ENCODE data around the gene DHX29. TPM values are rescaled to one million over a fixed set of nuclear protein-coding genes. Genes with fewer than 3 reads are reported as not detected.

DHX29 gene
- total and polyA plus RNA-seq, 2 donors (not counting 1 experiment from before 2014, with no cell fraction given): 8.1 to 38.5 TPM

- Histone ChIP-seq H3K9ac (ENCODE audit: insufficient read depth, low read length) (no peak overlapping the region), H3K4me3 (replicated peaks in 1 of 4; ENCODE audit: control extremely low read depth in 1 of 4, insufficient read depth in 1 of 4, low read depth in 3 of 4, low read length in 4 of 4) (no peak overlapping the region), H2AFZ (ENCODE audit: low read length) (no peak overlapping the region), H3K4me1 (ENCODE audit: control insufficient read depth, extremely low read depth, insufficient read depth, low read length) (no peaks in the 10 kb centered on the region), H3K9me3 (ENCODE audit: control insufficient read depth, insufficient read depth, low read depth, low read length) (no peaks in the 10 kb centered on the region), H4K20me1 (ENCODE audit: control insufficient read depth, extremely low read depth, insufficient read depth, low read length) (no peaks in the 10 kb centered on the region), H3K79me2 (ENCODE audit: control insufficient read depth, insufficient read depth, low read length) (peaks cover 14% of the 10 kb centered on the region), H3K27me3 (ENCODE audit: control insufficient read depth, insufficient read depth, low read length) (no peaks in the 10 kb centered on the region), H3K36me3 (ENCODE audit: control insufficient read depth, insufficient read depth, low read length) (no peaks in the 10 kb centered on the region), H3K27ac (ENCODE audit: insufficient read depth, low read length) (no peak overlapping the region), H3K4me2 (ENCODE audit: extremely low read depth, insufficient read depth, low read length) (no peak overlapping the region)
- no peak for DNase-seq (ENCODE audit: low read depth in 2 of 2)
- TF ChIP-seq CTCF (conservative IDR thresholded peaks at IDR 0.05 in 1 of 2, IDR thresholded peaks at IDR 0.05 in 1 of 2; ENCODE audit: low read depth in 1 of 2, low read length in 2 of 2) (no peak), EZH2 (IDR thresholded peaks at IDR 0.05; ENCODE audit: low read length, missing control alignments) (no peak)
These were observed 18.1 kb upstream of the DHX29 start for GRCh38 chr5:55325621-55326020.

GRCh38 chr5:55324815-55325418 lies 17.4 kb upstream of the DHX29 start:
- DNase-seq (ENCODE audit: low read depth in 2 of 2): peak; percentile 51 to 74
- H3K27ac ChIP-seq (ENCODE audit: insufficient read depth, low read length): no peak overlapping the region
- H3K4me1 ChIP-seq (ENCODE audit: control insufficient read depth, extremely low read depth, insufficient read depth, low read length): no peaks in the 10 kb centered on the region
- TF ChIP-seq EZH2 (IDR thresholded peaks at IDR 0.05; ENCODE audit: low read length, missing control alignments): no peak
- TF ChIP-seq CTCF (conservative IDR thresholded peaks at IDR 0.05 in 1 of 2, IDR thresholded peaks at IDR 0.05 in 1 of 2; ENCODE audit: low read depth in 1 of 2, low read length in 2 of 2): peak; percentile 36 to 69
- no peaks in the 10 kb centered on the region for H3K27me3 ChIP-seq (ENCODE audit: control insufficient read depth, insufficient read depth, low read length)
- H3K4me3 ChIP-seq (replicated peaks in 1 of 4; ENCODE audit: control extremely low read depth in 1 of 4, insufficient read depth in 1 of 4, low read depth in 3 of 4, low read length in 4 of 4): no peak overlapping the region
- no peaks in the 10 kb centered on the region for H3K36me3 ChIP-seq (ENCODE audit: control insufficient read depth, insufficient read depth, low read length)
- peaks cover 15% of the 10 kb centered on the region for H3K79me2 ChIP-seq (ENCODE audit: control insufficient read depth, insufficient read depth, low read length)
- no peak overlapping the region for H3K9ac ChIP-seq (ENCODE audit: insufficient read depth, low read length)
- no peak overlapping the region for H2AFZ ChIP-seq (ENCODE audit: low read length)
- no peaks in the 10 kb centered on the region for H3K9me3 ChIP-seq (ENCODE audit: control insufficient read depth, insufficient read depth, low read depth, low read length)
- H4K20me1 ChIP-seq (ENCODE audit: control insufficient read depth, extremely low read depth, insufficient read depth, low read length): no peaks in the 10 kb centered on the region
- no peak overlapping the region for H3K4me2 ChIP-seq (ENCODE audit: extremely low read depth, insufficient read depth, low read length)

- no peak overlapping the region for H2AFZ ChIP-seq (ENCODE audit: low read length)
- no peak overlapping the region for H3K4me2 ChIP-seq (ENCODE audit: extremely low read depth, insufficient read depth, low read length)
- H3K27ac ChIP-seq (ENCODE audit: insufficient read depth, low read length): no peak overlapping the region
- peaks cover 17% of the 10 kb centered on the region for H3K79me2 ChIP-seq (ENCODE audit: control insufficient read depth, insufficient read depth, low read length)
- no peaks in the 10 kb centered on the region for H3K27me3 ChIP-seq (ENCODE audit: control insufficient read depth, insufficient read depth, low read length)
- no peaks in the 10 kb centered on the region for H3K36me3 ChIP-seq (ENCODE audit: control insufficient read depth, insufficient read depth, low read length)
- no peaks in the 10 kb centered on the region for H4K20me1 ChIP-seq (ENCODE audit: control insufficient read depth, extremely low read depth, insufficient read depth, low read length)
- no peak overlapping the region for H3K9ac ChIP-seq (ENCODE audit: insufficient read depth, low read length)
- no peaks in the 10 kb centered on the region for H3K4me1 ChIP-seq (ENCODE audit: control insufficient read depth, extremely low read depth, insufficient read depth, low read length)
- H3K9me3 ChIP-seq (ENCODE audit: control insufficient read depth, insufficient read depth, low read depth, low read length): no peaks in the 10 kb centered on the region
- DNase-seq (ENCODE audit: low read depth in 2 of 2): no peak
- H3K4me3 ChIP-seq (replicated peaks in 1 of 4; ENCODE audit: control extremely low read depth in 1 of 4, insufficient read depth in 1 of 4, low read depth in 3 of 4, low read length in 4 of 4): no peak overlapping the region
- TF ChIP-seq CTCF (conservative IDR thresholded peaks at IDR 0.05 in 1 of 2, IDR thresholded peaks at IDR 0.05 in 1 of 2; ENCODE audit: low read depth in 1 of 2, low read length in 2 of 2): no peak
- TF ChIP-seq EZH2 (IDR thresholded peaks at IDR 0.05; ENCODE audit: low read length, missing control alignments): no peak
These were observed 16.5 kb upstream of the DHX29 start for GRCh38 chr5:55324006-55324405.
